ENCODE data around the gene HIVEP1. TPM values are rescaled to one million over a fixed set of nuclear protein-coding genes. Genes with fewer than 3 reads are reported as not detected.

The HIVEP1 gene
- total RNA-seq, 1 experiment from 2014 or later = 24.2 TPM

DNA sequence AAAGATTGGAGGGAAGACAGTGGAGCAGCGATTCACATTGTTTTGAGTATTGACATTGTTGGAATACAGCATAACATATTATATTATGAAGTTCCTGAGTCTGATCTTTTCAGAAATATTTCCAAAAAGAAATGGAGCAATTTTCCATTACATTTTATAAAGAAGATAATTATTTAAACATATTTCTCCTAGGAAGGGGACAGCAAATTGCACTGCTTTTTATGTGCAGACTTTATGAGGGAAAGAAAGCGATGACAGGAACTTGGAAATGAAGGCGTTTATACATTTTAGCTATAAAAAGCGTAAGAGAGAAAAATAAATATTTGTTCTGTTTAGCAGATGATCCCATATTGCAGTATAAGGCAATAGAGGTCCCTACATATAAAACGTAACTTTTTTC is 161.1 kb downstream of the HIVEP1 start:
- BruUV-seq (replicated peaks) = no TSS peak
- Histone ChIP-seq H3K9me3 (ENCODE audit: insufficient read depth, low read depth) (no peaks in the 10 kb centered on the region; the same call in 1 of the 2 replicates), H4K20me1 (ENCODE audit: insufficient read depth) (no peaks in the 10 kb centered on the region), H3K27me3 (ENCODE audit: insufficient read depth, low read depth) (no peaks in the 10 kb centered on the region), H3K9me2 (ENCODE audit: insufficient read depth) (no peaks in the 10 kb centered on the region), H3K4me3 (no peak overlapping the region), H3K79me2 (ENCODE audit: low read depth) (no peaks in the 10 kb centered on the region), H3F3A (ENCODE audit: insufficient read depth, low read depth) (no peaks in the 10 kb centered on the region; the same call in 1 of the 2 replicates), H3K4me2 (no peak overlapping the region), H3K4me1 (replicated peaks; ENCODE audit: insufficient read depth) (peaks cover 10% of the 10 kb centered on the region), H2AFZ (no peak overlapping the region), H3K27ac (no peak overlapping the region), H3K36me3 (ENCODE audit: low read depth) (no peaks in the 10 kb centered on the region)
- POLR2A ChIA-PET (ENCODE audit: unreplicated experiment) = interaction anchor here (0.6 kb wide), 1 partner anchor 156 kb away, joined by 4 read pairs; no protein-coding TSS in a partner anchor
- DNase-seq = no peak
- CTCF ChIA-PET = no interaction called here
- intact Hi-C loops (cut with micrococcal nuclease; ENCODE audit: unreplicated experiment) = no loop called here
- TF ChIP-seq EZH2 (IDR thresholded peaks at IDR 0.05; ENCODE audit: low read depth) = no peak
- TF ChIP-seq, protein P1, sequence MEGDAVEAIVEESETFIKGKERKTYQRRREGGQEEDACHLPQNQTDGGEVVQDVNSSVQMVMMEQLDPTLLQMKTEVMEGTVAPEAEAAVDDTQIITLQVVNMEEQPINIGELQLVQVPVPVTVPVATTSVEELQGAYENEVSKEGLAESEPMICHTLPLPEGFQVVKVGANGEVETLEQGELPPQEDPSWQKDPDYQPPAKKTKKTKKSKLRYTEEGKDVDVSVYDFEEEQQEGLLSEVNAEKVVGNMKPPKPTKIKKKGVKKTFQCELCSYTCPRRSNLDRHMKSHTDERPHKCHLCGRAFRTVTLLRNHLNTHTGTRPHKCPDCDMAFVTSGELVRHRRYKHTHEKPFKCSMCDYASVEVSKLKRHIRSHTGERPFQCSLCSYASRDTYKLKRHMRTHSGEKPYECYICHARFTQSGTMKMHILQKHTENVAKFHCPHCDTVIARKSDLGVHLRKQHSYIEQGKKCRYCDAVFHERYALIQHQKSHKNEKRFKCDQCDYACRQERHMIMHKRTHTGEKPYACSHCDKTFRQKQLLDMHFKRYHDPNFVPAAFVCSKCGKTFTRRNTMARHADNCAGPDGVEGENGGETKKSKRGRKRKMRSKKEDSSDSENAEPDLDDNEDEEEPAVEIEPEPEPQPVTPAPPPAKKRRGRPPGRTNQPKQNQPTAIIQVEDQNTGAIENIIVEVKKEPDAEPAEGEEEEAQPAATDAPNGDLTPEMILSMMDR (conservative IDR thresholded peaks at IDR 0.05) = no peak

DNA sequence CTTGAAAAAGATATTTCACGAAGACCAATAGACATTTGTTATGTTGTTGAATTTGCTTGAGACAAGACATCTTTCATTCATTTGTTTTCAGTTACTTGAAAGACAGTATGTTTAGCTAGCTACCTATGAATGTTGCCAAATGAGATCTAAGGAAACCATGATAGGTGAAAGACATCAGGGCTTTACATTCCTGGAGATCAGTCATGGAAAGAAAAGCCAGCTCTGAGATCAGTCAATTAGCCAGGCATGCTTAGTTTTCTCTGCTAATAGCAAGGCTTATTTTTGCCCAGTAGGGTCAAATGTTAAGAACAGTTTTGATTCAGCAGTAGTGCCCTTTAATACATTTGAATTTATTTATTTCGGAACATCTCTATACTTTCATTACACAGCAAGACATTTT is 161.5 kb downstream of the HIVEP1 start:
- CTCF ChIA-PET = no interaction called here
- no TSS peak for BruUV-seq (replicated peaks)
- H3K4me3 ChIP-seq = no peak overlapping the region
- no peak overlapping the region for H3K27ac ChIP-seq
- H3K9me2 ChIP-seq (ENCODE audit: insufficient read depth) = no peaks in the 10 kb centered on the region
- H4K20me1 ChIP-seq (ENCODE audit: insufficient read depth) = no peaks in the 10 kb centered on the region
- no peaks in the 10 kb centered on the region for H3K36me3 ChIP-seq (ENCODE audit: low read depth)
- no peak overlapping the region for H3K4me2 ChIP-seq
- POLR2A ChIA-PET (ENCODE audit: unreplicated experiment) = no interaction called here
- peaks cover 10% of the 10 kb centered on the region for H3K4me1 ChIP-seq (replicated peaks; ENCODE audit: insufficient read depth)
- intact Hi-C loops (cut with micrococcal nuclease; ENCODE audit: unreplicated experiment) = no loop called here
- H3K27me3 ChIP-seq (ENCODE audit: insufficient read depth, low read depth) = no peaks in the 10 kb centered on the region
- TF ChIP-seq EZH2 (IDR thresholded peaks at IDR 0.05; ENCODE audit: low read depth) = no peak
- TF ChIP-seq, protein P1 (conservative IDR thresholded peaks at IDR 0.05) = no peak
- H3F3A ChIP-seq (ENCODE audit: insufficient read depth, low read depth) = no peaks in the 10 kb centered on the region; the same call in 1 of the 2 replicates
- H2AFZ ChIP-seq = no peak overlapping the region
- H3K9me3 ChIP-seq (ENCODE audit: insufficient read depth, low read depth) = no peaks in the 10 kb centered on the region; the same call in 1 of the 2 replicates
- DNase-seq = no peak
- no peaks in the 10 kb centered on the region for H3K79me2 ChIP-seq (ENCODE audit: low read depth)

DNA sequence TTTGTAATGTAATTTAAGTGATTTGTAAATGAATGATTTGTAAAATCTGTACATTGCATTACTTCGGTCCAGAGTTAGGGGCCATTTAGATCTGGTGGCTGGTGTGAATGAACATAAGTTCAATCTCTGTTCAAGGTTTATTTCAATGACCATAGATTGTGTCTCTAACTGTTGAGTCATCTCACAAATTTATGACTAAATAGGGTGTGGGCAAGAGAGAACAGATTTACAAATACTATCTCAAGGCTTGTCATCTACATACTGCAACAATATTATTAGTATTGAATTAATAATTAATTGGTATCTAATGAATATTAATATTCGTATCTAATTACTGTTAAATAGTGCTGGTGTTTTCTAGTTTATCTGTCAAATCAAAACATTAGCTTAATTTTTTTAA is 162.8 kb downstream of the HIVEP1 start:
- Histone ChIP-seq H3K4me1 (replicated peaks; ENCODE audit: insufficient read depth) (peaks cover 10% of the 10 kb centered on the region), H4K20me1 (ENCODE audit: insufficient read depth) (no peaks in the 10 kb centered on the region), H3K4me3 (no peak overlapping the region), H3K36me3 (ENCODE audit: low read depth) (no peaks in the 10 kb centered on the region), H3K79me2 (ENCODE audit: low read depth) (no peaks in the 10 kb centered on the region), H3K9me3 (ENCODE audit: insufficient read depth, low read depth) (no peaks in the 10 kb centered on the region; the same call in 1 of the 2 replicates), H2AFZ (no peak overlapping the region), H3K9me2 (ENCODE audit: insufficient read depth) (no peaks in the 10 kb centered on the region), H3K27ac (no peak overlapping the region), H3F3A (ENCODE audit: insufficient read depth, low read depth) (no peaks in the 10 kb centered on the region; the same call in 1 of the 2 replicates), H3K4me2 (no peak overlapping the region), H3K27me3 (ENCODE audit: insufficient read depth, low read depth) (no peaks in the 10 kb centered on the region)
- POLR2A ChIA-PET (ENCODE audit: unreplicated experiment) = no interaction called here
- TF ChIP-seq, protein P1 (conservative IDR thresholded peaks at IDR 0.05) = no peak
- TF ChIP-seq EZH2 (IDR thresholded peaks at IDR 0.05; ENCODE audit: low read depth) = no peak
- BruUV-seq (replicated peaks) = no TSS peak
- peak in 1 of 2 experiments; percentile 48 for DNase-seq
- intact Hi-C loops (cut with micrococcal nuclease; ENCODE audit: unreplicated experiment) = no loop called here
- CTCF ChIA-PET = interaction anchor here (0.5 kb wide), 1 partner anchor 199 kb away, joined by 4 read pairs; no protein-coding TSS in a partner anchor

Data from PC-9 (cell line).